Muscle of leg (tissue), 11 donors: ENCODE results near the gene SKAP1. TPM values are rescaled to one million over a fixed set of nuclear protein-coding genes. Genes with fewer than 3 reads are reported as not detected.
"Not testable (repeated sequence)": the region's sequence is repeated elsewhere in the genome, so short reads cannot be mapped to it uniquely, and the experiment has no call there.

Experiments
- DNase-seq: peaks from one replicate; pipeline ENCODE4 v3.0.0; 2013
- H3K27ac ChIP-seq: one replicate; pipeline ENCODE4 v1.5.1; 2013; ENCODE audit warnings: mild to moderate bottlenecking, low read length, control low read depth
- H3K27me3 ChIP-seq: one replicate; pipeline ENCODE4 v1.6.1; 2013; ENCODE audit warnings: low read length; ENCODE audit not compliant: control insufficient read depth, insufficient read depth
- H3K36me3 ChIP-seq: one replicate; pipeline ENCODE4 v1.6.1; 2013; ENCODE audit warnings: low read length; ENCODE audit not compliant: control insufficient read depth, insufficient read depth
- H3K4me1 ChIP-seq: one replicate; pipeline ENCODE4 v1.6.1; 2013; ENCODE audit warnings: low read length; ENCODE audit not compliant: control insufficient read depth, insufficient read depth
- H3K4me3 ChIP-seq: one replicate; pipeline ENCODE4 v1.5.1; 2013; ENCODE audit warnings: low read length, control low read depth
- H3K9me3 ChIP-seq: replicated peaks from 2 replicates; pipeline ENCODE4 v1.6.1; 2013; ENCODE audit warnings: low read depth, low read length; ENCODE audit not compliant: control insufficient read depth
- WGBS: methylation state at CpG from one replicate; pipeline ENCODE4 v1.1.5; 2013; ENCODE audit warnings: missing lambda C conversion rate; ENCODE audit not compliant: insufficient coverage; 5-methylcytosine and 5-hydroxymethylcytosine counted together
- polyA plus RNA-seq, 8 donors: library from polyadenylated mRNA; unstranded; fragments of 120-200 nt; gene quantifications; one replicate each; pipeline versions ENCODE4 v1.2.1 to v1.2.3, GENCODE V29; 2013; ENCODE audit warnings: inconsistent platforms in 1 of 8, low replicate concordance in 1 of 8; ENCODE audit not compliant: insufficient read length in 8 of 8, insufficient read depth in 1 of 8
- total RNA-seq: library from RNA; stranded (reverse); fragments of 120-200 nt; gene quantifications from one replicate; pipeline ENCODE4 v1.2.4, GENCODE V29; 2013

The SKAP1 gene
- total and polyA plus RNA-seq, 9 donors = 0.22 to 0.52 (median 0.37) TPM; not detected in 1

DNA sequence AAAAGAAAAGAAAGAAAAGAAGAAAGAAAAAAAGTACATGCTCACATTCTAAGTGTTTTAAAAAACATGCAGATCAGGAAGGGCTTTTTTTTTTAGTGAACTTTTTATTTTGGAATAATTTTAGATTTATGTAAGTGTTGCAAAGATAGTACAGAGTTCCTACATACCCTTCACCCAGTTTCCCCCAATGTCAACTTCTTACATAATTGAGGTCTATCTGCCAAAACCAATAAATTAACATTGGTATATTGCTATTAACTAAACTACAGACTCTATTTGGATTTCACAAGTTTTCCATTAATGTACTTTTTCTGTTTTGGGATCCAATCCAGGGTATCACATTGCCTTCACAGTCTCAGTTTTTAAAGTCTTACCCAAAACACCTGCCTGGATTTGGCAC lies 81.7 kb downstream of the SKAP1 start:
- Histone ChIP-seq H3K4me1 (no peaks in the 10 kb centered on the region), H3K27me3 (peaks cover 7% of the 10 kb centered on the region), H3K27ac (no peak overlapping the region), H3K36me3 (no peaks in the 10 kb centered on the region), H3K4me3 (no peak overlapping the region), H3K9me3 (no peaks in the 10 kb centered on the region)
- DNase-seq = no peak

DNA sequence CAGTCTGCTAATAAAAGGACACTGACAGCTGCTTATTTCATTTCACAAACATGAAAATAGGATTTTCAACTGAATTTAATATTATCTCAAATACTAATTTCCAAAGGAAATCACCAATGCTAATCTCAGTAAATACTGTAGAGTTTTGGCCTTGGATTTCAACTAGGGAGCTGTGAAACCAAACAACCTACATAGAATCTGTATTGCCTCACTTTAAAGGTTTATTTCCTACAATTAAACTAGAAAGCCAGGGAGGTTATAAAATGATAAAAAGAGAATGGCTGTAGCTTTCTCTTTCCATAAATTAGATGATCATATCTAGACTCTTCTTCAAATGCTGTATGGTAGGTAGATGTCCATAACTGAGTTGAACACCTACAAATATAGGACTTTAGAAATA lies 82.8 kb downstream of the SKAP1 start:
- H3K27ac ChIP-seq = no peak overlapping the region
- no peak for DNase-seq
- H3K9me3 ChIP-seq = no peaks in the 10 kb centered on the region
- H3K4me1 ChIP-seq = no peaks in the 10 kb centered on the region
- H3K36me3 ChIP-seq = no peaks in the 10 kb centered on the region
- no peak overlapping the region for H3K4me3 ChIP-seq
- peaks cover 7% of the 10 kb centered on the region for H3K27me3 ChIP-seq

GRCh38 chr17:48344251-48344650 lies 85.8 kb downstream of the SKAP1 start:
- Histone ChIP-seq H3K4me1 (no peaks in the 10 kb centered on the region), H3K27me3 (peaks cover 7% of the 10 kb centered on the region), H3K9me3 (no peaks in the 10 kb centered on the region), H3K4me3 (no peak overlapping the region), H3K36me3 (no peaks in the 10 kb centered on the region), H3K27ac (no peak overlapping the region)
- no peak for DNase-seq

DNA sequence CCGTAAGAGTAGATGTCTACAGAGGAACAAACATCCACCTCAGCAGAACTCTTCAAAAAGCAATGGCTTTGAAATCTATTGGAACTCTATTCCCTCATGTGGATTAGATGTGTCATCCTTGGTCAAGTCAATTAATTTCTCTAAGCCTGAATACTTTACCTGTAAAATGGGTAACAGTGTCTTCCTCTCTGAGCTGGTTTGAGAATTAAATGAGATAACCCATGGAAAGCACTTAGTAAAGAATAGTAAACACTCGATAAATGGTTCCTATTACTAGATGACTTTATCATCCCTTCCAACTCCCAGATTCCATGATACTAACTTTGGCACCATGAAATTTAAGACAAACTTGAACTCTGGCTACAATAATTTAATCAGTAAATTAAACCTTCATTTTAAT lies 89.1 kb downstream of the SKAP1 start:
- H3K36me3 ChIP-seq = no peaks in the 10 kb centered on the region
- H3K4me1 ChIP-seq = no peaks in the 10 kb centered on the region
- no peaks in the 10 kb centered on the region for H3K9me3 ChIP-seq
- no peak overlapping the region for H3K4me3 ChIP-seq
- WGBS = 80% methylated on average over 1 of the region's 2 CpGs
- DNase-seq = no peak
- H3K27me3 ChIP-seq = peaks cover 7% of the 10 kb centered on the region
- H3K27ac ChIP-seq = no peak overlapping the region

- Histone ChIP-seq H3K4me3 (no peak overlapping the region), H3K27me3 (peaks cover 7% of the 10 kb centered on the region), H3K36me3 (no peaks in the 10 kb centered on the region), H3K4me1 (no peaks in the 10 kb centered on the region), H3K9me3 (no peaks in the 10 kb centered on the region), H3K27ac (no peak overlapping the region)
- no peak for DNase-seq
- no CpG with 5 or more reads among the region's 2 CpGs for WGBS
Observed at GRCh38 chr17:48338720-48339119, 91.3 kb downstream of the SKAP1 start.

DNA sequence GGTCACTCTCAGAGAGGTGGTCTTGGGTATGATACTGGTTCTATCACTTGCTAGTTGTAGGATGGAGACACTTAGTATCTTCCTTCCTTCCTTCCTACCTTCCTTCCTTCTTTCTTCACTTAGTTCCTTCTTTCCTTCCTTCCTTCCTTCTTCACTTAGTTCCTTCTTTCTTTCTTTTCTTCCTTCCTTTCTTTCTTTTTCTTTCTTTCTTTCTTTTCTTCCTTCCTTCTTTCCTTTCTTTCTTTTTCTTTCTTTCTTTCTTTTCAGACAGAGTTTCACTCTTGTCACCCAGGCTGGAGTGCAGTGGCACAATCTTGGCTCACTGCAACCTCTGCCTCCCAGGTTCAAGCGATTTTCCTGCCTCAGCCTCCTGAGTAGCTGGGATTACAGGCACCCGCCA lies 92.1 kb downstream of the SKAP1 start:
- not testable (repeated sequence) for H3K27me3 ChIP-seq, H3K27ac ChIP-seq, H3K4me3 ChIP-seq, H3K9me3 ChIP-seq, H3K36me3 ChIP-seq, H3K4me1 ChIP-seq, DNase-seq
- no CpG with 5 or more reads among the region's 2 CpGs for WGBS

- no peak for DNase-seq
- WGBS = no CpG with 5 or more reads among the region's 2 CpGs
- Histone ChIP-seq H3K36me3 (no peaks in the 10 kb centered on the region), H3K27me3 (peaks cover 9% of the 10 kb centered on the region), H3K9me3 (no peaks in the 10 kb centered on the region), H3K27ac (no peak overlapping the region), H3K4me1 (no peaks in the 10 kb centered on the region), H3K4me3 (no peak overlapping the region)
Observed at GRCh38 chr17:48336986-48337385, 93.0 kb downstream of the SKAP1 start.

- Histone ChIP-seq H3K4me3 (no peak overlapping the region), H3K36me3 (no peaks in the 10 kb centered on the region), H3K4me1 (no peaks in the 10 kb centered on the region), H3K9me3 (no peaks in the 10 kb centered on the region), H3K27ac (no peak overlapping the region), H3K27me3 (peaks cover 13% of the 10 kb centered on the region)
- no CpG with 5 or more reads among the region's 5 CpGs for WGBS
- DNase-seq = peak; percentile 69
Observed at GRCh38 chr17:48335858-48336500, 94.0 kb downstream of the SKAP1 start.

DNA sequence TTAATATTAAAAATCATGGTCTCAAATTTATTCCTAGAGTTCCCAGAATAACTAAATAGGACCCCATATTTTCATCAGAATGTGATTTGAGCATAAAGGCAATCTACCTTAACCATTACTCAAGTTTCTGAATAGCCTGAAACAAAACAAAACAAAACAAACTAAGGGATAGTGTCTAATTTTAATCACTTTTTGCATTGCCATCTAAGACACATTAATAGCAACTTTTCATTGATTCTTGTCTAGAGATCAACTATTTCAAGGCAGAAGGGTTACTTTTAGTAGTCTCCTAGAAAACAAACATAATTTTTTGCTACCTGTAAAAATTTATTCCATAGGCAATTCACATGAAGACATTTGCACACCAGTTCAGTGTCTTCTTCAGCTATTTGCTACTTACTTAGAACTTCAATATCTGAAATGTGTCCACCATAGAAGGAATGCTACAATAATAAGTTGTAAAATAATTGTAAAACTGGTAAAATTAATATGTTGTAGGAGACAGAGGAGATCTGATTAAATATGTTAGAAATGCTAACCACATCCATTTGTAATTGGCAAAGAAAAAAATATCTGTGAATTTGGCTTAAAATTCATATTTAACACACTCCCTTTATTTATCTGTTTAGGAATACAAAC lies 94.7 kb downstream of the SKAP1 start:
- no peaks in the 10 kb centered on the region for H3K36me3 ChIP-seq
- H3K4me1 ChIP-seq = no peaks in the 10 kb centered on the region
- peaks cover 18% of the 10 kb centered on the region for H3K27me3 ChIP-seq
- no peak overlapping the region for H3K27ac ChIP-seq
- H3K4me3 ChIP-seq = no peak overlapping the region
- no peak for DNase-seq
- no peaks in the 10 kb centered on the region for H3K9me3 ChIP-seq

DNA sequence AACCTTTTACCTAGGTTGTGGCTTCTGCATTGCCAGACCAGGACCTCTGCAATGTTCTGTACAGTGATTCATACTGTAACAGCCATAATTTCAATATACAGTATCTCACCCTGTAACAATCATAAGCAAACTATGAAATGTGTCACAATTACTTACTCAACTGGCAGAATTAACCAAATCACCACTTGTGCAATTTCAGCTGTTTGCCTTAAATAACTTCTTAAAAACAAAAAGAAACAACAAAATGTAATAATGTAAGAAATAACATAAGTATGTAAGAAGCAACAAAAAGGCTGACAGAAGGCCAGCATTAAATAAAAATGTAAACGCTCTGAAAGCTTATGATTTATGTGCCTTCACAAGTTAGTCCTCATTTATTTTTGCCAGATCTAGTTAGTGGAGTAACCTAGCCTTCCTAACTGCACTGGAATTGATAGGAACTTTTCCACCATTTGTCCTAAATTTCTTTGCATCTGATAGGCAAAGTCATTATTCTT lies 96.9 kb downstream of the SKAP1 start:
- no peaks in the 10 kb centered on the region for H3K9me3 ChIP-seq
- H3K4me1 ChIP-seq = no peaks in the 10 kb centered on the region
- H3K27me3 ChIP-seq = peaks cover 14% of the 10 kb centered on the region
- no peaks in the 10 kb centered on the region for H3K36me3 ChIP-seq
- no peak overlapping the region for H3K27ac ChIP-seq
- no peak for DNase-seq
- no CpG with 5 or more reads among the region's 1 CpG for WGBS
- no peak overlapping the region for H3K4me3 ChIP-seq

DNA sequence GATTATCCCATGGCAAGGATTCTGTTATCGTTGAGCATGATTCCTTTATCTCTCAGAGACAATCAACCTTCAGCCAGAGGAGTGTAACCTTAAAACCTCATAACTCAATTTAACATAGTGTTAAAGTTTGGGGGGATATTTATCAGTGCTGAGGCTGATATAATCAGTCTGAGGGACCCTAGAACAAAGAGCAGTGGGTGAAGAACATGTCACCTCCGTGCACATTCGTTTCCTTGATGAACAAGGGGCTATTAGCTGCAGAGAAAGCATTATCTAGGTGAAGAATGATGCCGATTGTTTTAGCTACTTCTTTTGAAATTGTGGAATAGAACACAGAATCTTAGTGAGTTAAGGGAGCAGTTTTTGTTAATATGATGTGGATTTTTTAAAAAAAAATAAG lies 99.1 kb downstream of the SKAP1 start:
- Histone ChIP-seq H3K27ac (no peak overlapping the region), H3K4me1 (no peaks in the 10 kb centered on the region), H3K36me3 (no peaks in the 10 kb centered on the region), H3K9me3 (no peaks in the 10 kb centered on the region), H3K4me3 (no peak overlapping the region), H3K27me3 (peaks cover 18% of the 10 kb centered on the region)
- no peak for DNase-seq
- WGBS = 55% methylated on average over 2 of the region's 4 CpGs
